HepG2 (cell line): ENCODE results near the gene SLC16A3. TPM values are rescaled to one million over a fixed set of nuclear protein-coding genes. Genes with fewer than 3 reads are reported as not detected.
A peak's percentile ranks its signal among the peaks of the same experiment; 100 is the strongest.

Experiments
- AKNA ChIP-seq: sonication (generic); formaldehyde crosslinking; IDR thresholded peaks from 2 replicates; pipeline ENCODE4 v1.4.0; 2020; ENCODE audit warnings: missing genetic modification reagents, borderline replicate concordance
- ETV5 ChIP-seq: IDR thresholded peaks from 2 replicates; pipeline ENCODE4 v1.6.1; 2018; ENCODE audit warnings: missing biosample characterization, missing genetic modification reagents, inconsistent platforms, borderline replicate concordance
- FOXM1 ChIP-seq: sonication (generic); formaldehyde crosslinking; IDR thresholded peaks from 2 replicates; pipeline ENCODE4 v1.5.0; 2020; ENCODE audit warnings: missing genetic modification reagents
- IRF2 ChIP-seq: IDR thresholded peaks from 2 replicates; pipeline ENCODE4 v1.6.1; 2018; ENCODE audit warnings: missing genetic modification reagents, missing compliant biosample characterization
- NR1H2 ChIP-seq: sonication (generic); formaldehyde crosslinking; IDR thresholded peaks from 2 replicates; pipeline ENCODE4 v1.8.1; 2022; ENCODE audit warnings: low read depth, missing genetic modification reagents, borderline replicate concordance
- NR2F2 ChIP-seq: IDR thresholded peaks from 2 replicates; pipeline ENCODE4 v1.6.1; 2012; ENCODE audit warnings: low read depth, inconsistent platforms, borderline replicate concordance
- RELA ChIP-seq: sonication (generic); formaldehyde crosslinking; IDR thresholded peaks from 2 replicates; pipeline ENCODE4 v1.4.0; 2020; ENCODE audit warnings: missing genetic modification reagents
- SALL1 ChIP-seq: sonication (generic); formaldehyde crosslinking; IDR thresholded peaks from 2 replicates; pipeline ENCODE4 v1.8.0; 2022; ENCODE audit warnings: mild to moderate bottlenecking, missing genetic modification reagents
- SKI ChIP-seq: fragments of 450-650 bp; IDR thresholded peaks from one replicate; pipeline ENCODE4 v1.6.1; 2018; ENCODE audit warnings: mild to moderate bottlenecking; ENCODE audit not compliant: partially characterized antibody
- SRSF9 ChIP-seq: fragments of 200-400 bp; formaldehyde crosslinking; IDR thresholded peaks from 2 replicates; pipeline ENCODE4 v1.6.1; 2018; ENCODE audit warnings: borderline replicate concordance, mild to moderate bottlenecking, low read depth, low read length; ENCODE audit not compliant: insufficient read depth, poor library complexity, severe bottlenecking
- SSRP1 ChIP-seq: IDR thresholded peaks from 2 replicates; pipeline ENCODE4 v1.6.1; 2016; ENCODE audit warnings: control low read depth
- ZNF274 ChIP-seq: sonication (generic); formaldehyde crosslinking; IDR thresholded peaks from 2 replicates; pipeline ENCODE4 v1.5.1; 2020; ENCODE audit warnings: mild to moderate bottlenecking, missing genetic modification reagents
- ZNF460 ChIP-seq: sonication (generic); formaldehyde crosslinking; IDR thresholded peaks from 2 replicates; pipeline ENCODE4 v1.5.1; 2020; ENCODE audit warnings: missing genetic modification reagents, mild to moderate bottlenecking, borderline replicate concordance
- polyA plus RNA-seq, 8 experiments: library from polyadenylated mRNA; depleted of rRNA in 3 of 8; stranded (reverse) in 7 of 8; unstranded in 1 of 8; fragments of >200 nt; fragmentation: Illumina TruSeq in 4 of 8; extraction: Trizol in 4 of 8; gene quantifications; 2 replicates each; pipeline versions ENCODE4 v1.2.1 to v1.2.3, GENCODE V29; 2011 to 2016; ENCODE audit warnings: low read depth in 4 of 8, missing spikeins in 1 of 8, mixed read lengths in 1 of 8; ENCODE audit not compliant: insufficient read depth in 1 of 8
- total RNA-seq, 5 experiments: library from RNA; depleted of rRNA; stranded (reverse); fragments of >200 nt; fragmentation: Illumina TruSeq; extraction: Trizol; gene quantifications; 2 replicates each; pipeline ENCODE4 v1.2.3, GENCODE V29; 2016; ENCODE audit warnings: low read depth in 1 of 5
- TF ChIP-seq, protein P1 (sequence below): IDR thresholded peaks from 2 replicates; pipeline ENCODE4 v1.6.1; 2016; ENCODE audit warnings: missing compliant biosample characterization, missing genetic modification reagents, borderline replicate concordance
- TF ChIP-seq, protein P2 (sequence below), 2 experiments: sonication (generic) in 1 of 2; formaldehyde crosslinking in 1 of 2; IDR thresholded peaks; 2 replicates each; pipeline versions ENCODE4 v1.4.0 to v1.6.1; 2016 to 2020; ENCODE audit warnings: borderline replicate concordance in 1 of 2, low read depth in 1 of 2, mild to moderate bottlenecking in 1 of 2, missing genetic modification reagents in 1 of 2
- TF ChIP-seq, protein P3 (sequence below): IDR thresholded peaks from 2 replicates; pipeline ENCODE4 v1.6.1; 2016; ENCODE audit warnings: low read depth, control low read depth

The SLC16A3 gene
- total and polyA plus RNA-seq, 2 of the 13 experiments (the other 11 are each of a cell fraction or from before 2014, with no cell fraction given): 242 to 349 TPM

GRCh38 chr17:82216301-82217119 lies 12.3 kb upstream of the SLC16A3 start (continued):
- TF ChIP-seq SRSF9: no peak
- TF ChIP-seq, protein P1, sequence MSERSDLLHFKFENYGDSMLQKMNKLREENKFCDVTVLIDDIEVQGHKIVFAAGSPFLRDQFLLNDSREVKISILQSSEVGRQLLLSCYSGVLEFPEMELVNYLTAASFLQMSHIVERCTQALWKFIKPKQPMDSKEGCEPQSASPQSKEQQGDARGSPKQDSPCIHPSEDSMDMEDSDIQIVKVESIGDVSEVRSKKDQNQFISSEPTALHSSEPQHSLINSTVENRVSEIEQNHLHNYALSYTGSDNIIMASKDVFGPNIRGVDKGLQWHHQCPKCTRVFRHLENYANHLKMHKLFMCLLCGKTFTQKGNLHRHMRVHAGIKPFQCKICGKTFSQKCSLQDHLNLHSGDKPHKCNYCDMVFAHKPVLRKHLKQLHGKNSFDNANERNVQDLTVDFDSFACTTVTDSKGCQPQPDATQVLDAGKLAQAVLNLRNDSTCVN (CRISPR knock-in tag): 0 out of 2 replicates have a peak, but pooled peaks have one; percentile 33
- TF ChIP-seq, protein P2, sequence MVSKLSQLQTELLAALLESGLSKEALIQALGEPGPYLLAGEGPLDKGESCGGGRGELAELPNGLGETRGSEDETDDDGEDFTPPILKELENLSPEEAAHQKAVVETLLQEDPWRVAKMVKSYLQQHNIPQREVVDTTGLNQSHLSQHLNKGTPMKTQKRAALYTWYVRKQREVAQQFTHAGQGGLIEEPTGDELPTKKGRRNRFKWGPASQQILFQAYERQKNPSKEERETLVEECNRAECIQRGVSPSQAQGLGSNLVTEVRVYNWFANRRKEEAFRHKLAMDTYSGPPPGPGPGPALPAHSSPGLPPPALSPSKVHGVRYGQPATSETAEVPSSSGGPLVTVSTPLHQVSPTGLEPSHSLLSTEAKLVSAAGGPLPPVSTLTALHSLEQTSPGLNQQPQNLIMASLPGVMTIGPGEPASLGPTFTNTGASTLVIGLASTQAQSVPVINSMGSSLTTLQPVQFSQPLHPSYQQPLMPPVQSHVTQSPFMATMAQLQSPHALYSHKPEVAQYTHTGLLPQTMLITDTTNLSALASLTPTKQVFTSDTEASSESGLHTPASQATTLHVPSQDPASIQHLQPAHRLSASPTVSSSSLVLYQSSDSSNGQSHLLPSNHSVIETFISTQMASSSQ (IDR thresholded peaks at IDR 0.05; ENCODE audit: low read depth): no peak
- TF ChIP-seq, protein P2 (CRISPR knock-in tag; IDR thresholded peaks at IDR 0.05; ENCODE audit: borderline replicate concordance): peak; percentile 4; the same call in 1 of the 2 replicates
- TF ChIP-seq AKNA (CRISPR knock-in tag): no peak
- no peak for TF ChIP-seq NR1H2 (CRISPR knock-in tag)
- TF ChIP-seq NR2F2: peak; percentile 79; the same call in 1 of the 2 replicates
- TF ChIP-seq SSRP1 (CRISPR knock-in tag): no peak
- TF ChIP-seq FOXM1 (CRISPR knock-in tag): no peak
- TF ChIP-seq ZNF460 (CRISPR knock-in tag): no peak
- TF ChIP-seq RELA (CRISPR knock-in tag): 0 out of 2 replicates have a peak, but pooled peaks have one; percentile 21
- TF ChIP-seq, protein P3, sequence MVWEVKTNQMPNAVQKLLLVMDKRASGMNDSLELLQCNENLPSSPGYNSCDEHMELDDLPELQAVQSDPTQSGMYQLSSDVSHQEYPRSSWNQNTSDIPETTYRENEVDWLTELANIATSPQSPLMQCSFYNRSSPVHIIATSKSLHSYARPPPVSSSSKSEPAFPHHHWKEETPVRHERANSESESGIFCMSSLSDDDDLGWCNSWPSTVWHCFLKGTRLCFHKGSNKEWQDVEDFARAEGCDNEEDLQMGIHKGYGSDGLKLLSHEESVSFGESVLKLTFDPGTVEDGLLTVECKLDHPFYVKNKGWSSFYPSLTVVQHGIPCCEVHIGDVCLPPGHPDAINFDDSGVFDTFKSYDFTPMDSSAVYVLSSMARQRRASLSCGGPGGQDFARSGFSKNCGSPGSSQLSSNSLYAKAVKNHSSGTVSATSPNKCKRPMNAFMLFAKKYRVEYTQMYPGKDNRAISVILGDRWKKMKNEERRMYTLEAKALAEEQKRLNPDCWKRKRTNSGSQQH (CRISPR knock-in tag): peak; percentile 3; the same call in 1 of the 2 replicates
- peak; percentile 50 for TF ChIP-seq SKI
- no peak; the same call in 1 of the 2 replicates for TF ChIP-seq ZNF274 (CRISPR knock-in tag)
- TF ChIP-seq IRF2: peak; percentile 53; the same call in 1 of the 2 replicates
- TF ChIP-seq ETV5 (CRISPR knock-in tag): peak; percentile 45
- no peak for TF ChIP-seq SALL1 (CRISPR knock-in tag)
